Raji (cell line): ENCODE results near the gene OS9.

Experiments used
- POLR2A ChIP-seq: IDR thresholded peaks from 2 replicates; pipeline ENCODE4 v1.6.1; 2011; ENCODE audit warnings: low read depth, low read length, control low read depth; ENCODE audit not compliant: insufficient read depth

OS9 gene

GRCh38 chr12:57724003-57724935 is 30.3 kb downstream of the OS9 start:
- no peak for TF ChIP-seq POLR2A

- TF ChIP-seq POLR2A = no peak
Measured at GRCh38 chr12:57724936-57725740, 31.2 kb downstream of the OS9 start.

GRCh38 chr12:57725851-57726150 is 31.9 kb downstream of the OS9 start:
- no peak for TF ChIP-seq POLR2A

- no peak for TF ChIP-seq POLR2A
Measured at GRCh38 chr12:57726151-57726883, 32.4 kb downstream of the OS9 start.

GRCh38 chr12:57726884-57727757 is 33.2 kb downstream of the OS9 start:
- TF ChIP-seq POLR2A = no peak

GRCh38 chr12:57727758-57728395 is 33.9 kb downstream of the OS9 start:
- no peak for TF ChIP-seq POLR2A

- TF ChIP-seq POLR2A = no peak
Measured at GRCh38 chr12:57729321-57729844, 35.5 kb downstream of the OS9 start.

- TF ChIP-seq POLR2A = no peak
Measured at GRCh38 chr12:57730336-57731067, 36.6 kb downstream of the OS9 start.

GRCh38 chr12:57731411-57732080 is 37.6 kb downstream of the OS9 start:
- TF ChIP-seq POLR2A = no peak

GRCh38 chr12:57732270-57732669 is 38.3 kb downstream of the OS9 start:
- no peak for TF ChIP-seq POLR2A

GRCh38 chr12:57732726-57733593 is 39.0 kb downstream of the OS9 start:
- no peak for TF ChIP-seq POLR2A

GRCh38 chr12:57733928-57734327 is 40.0 kb downstream of the OS9 start:
- TF ChIP-seq POLR2A = no peak
